ENCODE results near the gene CSNK1G2. TPM values are rescaled to one million over a fixed set of nuclear protein-coding genes. Genes with fewer than 3 reads are reported as not detected.
A peak's percentile ranks its signal among the peaks of the same experiment; 100 is the strongest.

The CSNK1G2 gene
- total RNA-seq, 1 experiment from 2014 or later, result 100.0 TPM

DNA sequence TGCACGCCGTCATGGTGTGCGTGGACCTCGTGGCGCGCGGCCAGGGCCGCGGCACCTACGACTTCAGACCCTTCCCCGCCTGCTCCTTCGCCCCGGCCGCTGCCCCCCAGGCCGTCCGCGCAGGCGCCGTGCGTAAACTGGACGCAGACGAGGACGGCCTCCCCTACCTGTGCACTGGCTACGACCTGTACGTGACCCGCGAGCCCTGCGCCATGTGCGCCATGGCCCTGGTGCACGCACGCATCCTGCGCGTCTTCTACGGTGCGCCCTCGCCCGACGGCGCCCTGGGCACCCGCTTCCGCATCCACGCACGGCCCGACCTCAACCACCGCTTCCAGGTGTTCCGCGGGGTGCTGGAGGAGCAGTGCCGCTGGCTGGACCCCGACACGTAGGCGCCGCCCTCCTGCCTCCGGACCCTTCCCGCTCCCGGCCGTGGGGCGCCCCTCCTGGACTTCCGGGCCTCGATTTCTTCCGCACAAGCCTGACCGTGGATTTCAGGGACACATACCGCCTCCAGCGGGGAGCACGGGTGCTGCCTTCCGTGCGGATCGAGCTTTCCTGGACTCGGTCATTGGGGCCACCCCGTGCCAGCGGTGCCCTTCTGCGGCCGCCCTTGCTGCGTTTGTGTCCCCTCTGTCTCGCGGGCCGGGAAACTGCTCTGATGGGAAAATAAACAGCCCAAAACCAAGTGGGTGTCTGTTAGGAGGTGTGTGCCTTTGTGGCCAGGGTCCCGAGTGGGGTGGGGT is 28.0 kb upstream of the CSNK1G2 start:
- no peak overlapping the region for H3K4me3 Mint-ChIP-seq
- Histone ChIP-seq H3K4me2 (ENCODE audit: insufficient read depth, insufficient read length, low read length) (no peak overlapping the region), H2AK5ac (ENCODE audit: insufficient read length, low read length) (no peak overlapping the region), H4K91ac (ENCODE audit: insufficient read length, low read depth, low read length) (no peak overlapping the region), H2BK20ac (ENCODE audit: low read depth, low read length, poor library complexity, severe bottlenecking) (no peak overlapping the region), H2BK5ac (ENCODE audit: insufficient read length, low read length) (no peak overlapping the region), H2AFZ (ENCODE audit: low read length) (no peak overlapping the region), H3K9me3 (ENCODE audit: control insufficient read depth, low read depth, low read length) (no peaks in the 10 kb centered on the region), H3T11ph (ENCODE audit: low read length) (no peak overlapping the region), H3K4ac (ENCODE audit: low read depth, low read length) (no peak overlapping the region), H3K18ac (ENCODE audit: insufficient read length, low read depth, low read length) (no peak overlapping the region), H4K8ac (replicated peaks; ENCODE audit: insufficient read length, low read depth, low read length) (no peak overlapping the region), H4K5ac (ENCODE audit: insufficient read length, low read depth, low read length) (no peak overlapping the region), H3K79me2 (ENCODE audit: insufficient read depth, low read length) (peaks cover 11% of the 10 kb centered on the region; the same call in 1 of the 2 replicates), H3K27me3 (ENCODE audit: insufficient read depth, low read length) (no peaks in the 10 kb centered on the region), H3K23me2 (ENCODE audit: insufficient read length, low read depth, low read length, poor library complexity, severe bottlenecking) (no peaks in the 10 kb centered on the region), H3K79me1 (ENCODE audit: insufficient read depth, low read depth, low read length, poor library complexity, severe bottlenecking) (peaks cover 4% of the 10 kb centered on the region), H2BK12ac (ENCODE audit: insufficient read length, low read depth, low read length) (no peak overlapping the region), H4K20me1 (ENCODE audit: control insufficient read depth, insufficient read depth, insufficient read length) (no peaks in the 10 kb centered on the region), H3K4me1 (ENCODE audit: insufficient read depth, low read length) (no peaks in the 10 kb centered on the region), H3K27ac (ENCODE audit: insufficient read length, low read depth, low read length) (no peak overlapping the region), H3K23ac (ENCODE audit: insufficient read length, low read depth, low read length) (no peak overlapping the region), H3K9ac (ENCODE audit: extremely low read depth, insufficient read length, low read length) (no peak overlapping the region), H3K56ac (ENCODE audit: insufficient read length, low read depth, low read length) (no peak overlapping the region), H3K14ac (ENCODE audit: insufficient read depth, low read length) (no peak overlapping the region; the same call in 1 of the 2 replicates), H2BK120ac (ENCODE audit: low read depth, low read length, poor library complexity, severe bottlenecking) (no peak overlapping the region), H2BK15ac (ENCODE audit: low read depth, low read length) (no peak overlapping the region)
- no peaks in the 10 kb centered on the region for H3K4me1 Mint-ChIP-seq
- WGBS (ENCODE audit: extremely low coverage, insufficient read length, low lambda C conversion rate), result no CpG with 5 or more reads among the region's 77 CpGs
- TF ChIP-seq, protein P1, sequence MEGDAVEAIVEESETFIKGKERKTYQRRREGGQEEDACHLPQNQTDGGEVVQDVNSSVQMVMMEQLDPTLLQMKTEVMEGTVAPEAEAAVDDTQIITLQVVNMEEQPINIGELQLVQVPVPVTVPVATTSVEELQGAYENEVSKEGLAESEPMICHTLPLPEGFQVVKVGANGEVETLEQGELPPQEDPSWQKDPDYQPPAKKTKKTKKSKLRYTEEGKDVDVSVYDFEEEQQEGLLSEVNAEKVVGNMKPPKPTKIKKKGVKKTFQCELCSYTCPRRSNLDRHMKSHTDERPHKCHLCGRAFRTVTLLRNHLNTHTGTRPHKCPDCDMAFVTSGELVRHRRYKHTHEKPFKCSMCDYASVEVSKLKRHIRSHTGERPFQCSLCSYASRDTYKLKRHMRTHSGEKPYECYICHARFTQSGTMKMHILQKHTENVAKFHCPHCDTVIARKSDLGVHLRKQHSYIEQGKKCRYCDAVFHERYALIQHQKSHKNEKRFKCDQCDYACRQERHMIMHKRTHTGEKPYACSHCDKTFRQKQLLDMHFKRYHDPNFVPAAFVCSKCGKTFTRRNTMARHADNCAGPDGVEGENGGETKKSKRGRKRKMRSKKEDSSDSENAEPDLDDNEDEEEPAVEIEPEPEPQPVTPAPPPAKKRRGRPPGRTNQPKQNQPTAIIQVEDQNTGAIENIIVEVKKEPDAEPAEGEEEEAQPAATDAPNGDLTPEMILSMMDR (conservative IDR thresholded peaks at IDR 0.05), result no peak
- no peak for DNase-seq
- H3K9me3 Mint-ChIP-seq, result no peaks in the 10 kb centered on the region
- peak overlapping the region in 2 of 3 experiments; percentile 23 to 55; a peak in 2 of 7 replicates for H3K27ac Mint-ChIP-seq
- H3K36me3 Mint-ChIP-seq (ENCODE audit: insufficient read depth in 1 of 3, low read depth in 3 of 3), result peaks cover 6 to 24% (median 21%) of the 10 kb centered on the region in 3 experiments
- no peaks in the 10 kb centered on the region for H3K27me3 Mint-ChIP-seq (ENCODE audit: low read depth)
